Fibroblast of the aortic adventitia (primary cell): Measurements from ENCODE around the gene TENM4. TPM values are rescaled to one million over a fixed set of nuclear protein-coding genes. Genes with fewer than 3 reads are reported as not detected.

Source experiments
- DNase-seq: peaks from one replicate; pipeline ENCODE4 v3.0.0-alpha.2; 2010; ENCODE audit warnings: low read depth
- H3K4me3 ChIP-seq: 2 replicates; pipeline ENCODE4 v1.5.1; 2011; ENCODE audit warnings: low read depth, mild to moderate bottlenecking, control low read depth, low read length, moderate library complexity
- CTCF ChIP-seq: IDR thresholded peaks from 2 replicates; pipeline ENCODE4 v1.5.1; 2011; ENCODE audit warnings: mild to moderate bottlenecking, low read length, control low read depth, inconsistent platforms; ENCODE audit not compliant: insufficient read depth
- total RNA-seq: library from RNA; depleted of rRNA; stranded (reverse); fragments of >200 nt; gene quantifications from 2 replicates; pipeline ENCODE4 v1.2.3, GENCODE V29; 2012; ENCODE audit warnings: low replicate concordance

TENM4 gene
- total RNA-seq, 1 donor, result 113 TPM

GRCh38 chr11:78798663-78799062 lies 642.2 kb downstream of the TENM4 start:
- peak; percentile 74 for DNase-seq
- no peak overlapping the region for H3K4me3 ChIP-seq
- peak; percentile 91 for TF ChIP-seq CTCF

GRCh38 chr11:78797559-78797958 lies 643.3 kb downstream of the TENM4 start:
- no peak for TF ChIP-seq CTCF
- H3K4me3 ChIP-seq, result no peak overlapping the region
- no peak for DNase-seq

GRCh38 chr11:78796956-78797355 lies 643.9 kb downstream of the TENM4 start:
- H3K4me3 ChIP-seq, result no peak overlapping the region
- peak; percentile 96 for DNase-seq
- TF ChIP-seq CTCF, result no peak

- DNase-seq, result no peak
- H3K4me3 ChIP-seq, result no peak overlapping the region
- no peak for TF ChIP-seq CTCF
Observed at GRCh38 chr11:78795621-78796261, 645.1 kb downstream of the TENM4 start.

GRCh38 chr11:78791964-78792363 lies 648.9 kb downstream of the TENM4 start:
- no peak overlapping the region for H3K4me3 ChIP-seq

GRCh38 chr11:78791254-78791653 lies 649.6 kb downstream of the TENM4 start:
- DNase-seq, result peak; percentile 64
- TF ChIP-seq CTCF, result no peak
- no peak overlapping the region for H3K4me3 ChIP-seq

More at GRCh38 chr11:78791964-78792363, 648.9 kb downstream of the TENM4 start:
- no peak for TF ChIP-seq CTCF
- no peak for DNase-seq

- no peak overlapping the region for H3K4me3 ChIP-seq
- no peak for TF ChIP-seq CTCF
- DNase-seq, result no peak
Observed at GRCh38 chr11:78790784-78791183, 650.0 kb downstream of the TENM4 start.
